ENCODE results near the gene MMP15. TPM values are rescaled to one million over a fixed set of nuclear protein-coding genes. Genes with fewer than 3 reads are reported as not detected.
"Not testable (repeated sequence)": the region's sequence is repeated elsewhere in the genome, so short reads cannot be mapped to it uniquely, and the experiment has no call there.

The MMP15 gene
- 1 to 10 TPM in 4 of 6 experiments, under 1 TPM in 2; 0.82 to 4.1 (median 1.1) TPM for total RNA-seq (2021; fragmentation: NEBNext Ultra II Directional; extraction: Animal tissue kit (Norgen Biotek cat#: 25700))
- long read RNA-seq = 0 reads

GRCh38 chr16:58025351-58026138 lies at the start of gene MMP15:
TSS of gene MMP15 (plus strand) at chr16:58025754. CDS start at chr16:58026351, 597 bp downstream.
- H3K27me3 Mint-ChIP-seq (ENCODE audit: insufficient read depth) = peaks cover 17% of the 10 kb centered on the region
- H3K27ac Mint-ChIP-seq = no peak within 1 kb of the TSS
- peak within 1 kb of the TSS; percentile 72 for H3K4me3 Mint-ChIP-seq
- TF ChIP-seq CTCF (IDR thresholded peaks at IDR 0.05) = no peak
- H3K4me1 Mint-ChIP-seq (ENCODE audit: low read depth) = peaks cover 24% of the 10 kb centered on the region
- H3K36me3 Mint-ChIP-seq (ENCODE audit: low read depth) = no peaks in the 10 kb centered on the region
- no peak for DNase-seq
- no peaks in the 10 kb centered on the region for H3K9me3 Mint-ChIP-seq

- Mint-ChIP-seq H3K4me1 (ENCODE audit: low read depth) (no peaks in the 10 kb centered on the region), H3K36me3 (ENCODE audit: low read depth) (no peaks in the 10 kb centered on the region), H3K27ac (no peak overlapping the region), H3K9me3 (no peaks in the 10 kb centered on the region), H3K27me3 (ENCODE audit: insufficient read depth) (peaks cover 46% of the 10 kb centered on the region), H3K4me3 (no peak overlapping the region)
- no peak for TF ChIP-seq CTCF (IDR thresholded peaks at IDR 0.05)
- DNase-seq = no peak
Observed at GRCh38 chr16:57976331-57976796, 49.2 kb upstream of the MMP15 start.

- no peak for DNase-seq
- no peaks in the 10 kb centered on the region for H3K4me1 Mint-ChIP-seq (ENCODE audit: low read depth)
- no peak for TF ChIP-seq CTCF (IDR thresholded peaks at IDR 0.05)
- H3K9me3 Mint-ChIP-seq = no peaks in the 10 kb centered on the region
- no peaks in the 10 kb centered on the region for H3K36me3 Mint-ChIP-seq (ENCODE audit: low read depth)
- H3K4me3 Mint-ChIP-seq = no peak overlapping the region
- H3K27ac Mint-ChIP-seq = no peak overlapping the region
- peaks cover 39% of the 10 kb centered on the region for H3K27me3 Mint-ChIP-seq (ENCODE audit: insufficient read depth)
Observed at GRCh38 chr16:57977418-57978069, 48.0 kb upstream of the MMP15 start.

GRCh38 chr16:57978070-57978465 lies 47.5 kb upstream of the MMP15 start:
- H3K27me3 Mint-ChIP-seq (ENCODE audit: insufficient read depth) = peaks cover 36% of the 10 kb centered on the region
- H3K4me3 Mint-ChIP-seq; DNase-seq; H3K36me3 Mint-ChIP-seq (ENCODE audit: low read depth); H3K4me1 Mint-ChIP-seq (ENCODE audit: low read depth); H3K9me3 Mint-ChIP-seq; H3K27ac Mint-ChIP-seq: not testable (repeated sequence)

- Mint-ChIP-seq H3K9me3 (no peaks in the 10 kb centered on the region), H3K27ac (no peak overlapping the region), H3K36me3 (ENCODE audit: low read depth) (no peaks in the 10 kb centered on the region), H3K27me3 (ENCODE audit: insufficient read depth) (peaks cover 32% of the 10 kb centered on the region), H3K4me1 (ENCODE audit: low read depth) (no peaks in the 10 kb centered on the region), H3K4me3 (no peak overlapping the region)
- TF ChIP-seq CTCF (IDR thresholded peaks at IDR 0.05) = no peak
- no peak for DNase-seq
Observed at GRCh38 chr16:57979006-57979585, 46.5 kb upstream of the MMP15 start.
